Trophoblast cell (in vitro differentiated cells and primary cell): ENCODE results near the gene SLIRP.

Experiments used
- DNase-seq, 2 donors: peaks; one replicate each; pipeline ENCODE4 v3.0.0-alpha.2; 2016
- H2AFZ ChIP-seq: 2 replicates; pipeline ENCODE4 v1.6.1; 2013; ENCODE audit warnings: low read length, moderate library complexity, mild to moderate bottlenecking; ENCODE audit not compliant: insufficient read depth, poor library complexity
- H2AK5ac ChIP-seq: 2 replicates; pipeline ENCODE4 v1.6.1; 2013; ENCODE audit warnings: mild to moderate bottlenecking, low read length
- H2BK120ac ChIP-seq: 2 replicates; pipeline ENCODE4 v1.6.1; 2013; ENCODE audit warnings: low read length, mild to moderate bottlenecking, moderate library complexity; ENCODE audit not compliant: insufficient read depth, poor library complexity
- H2BK12ac ChIP-seq: 2 replicates; pipeline ENCODE4 v1.6.1; 2013; ENCODE audit warnings: mild to moderate bottlenecking, low read length, moderate library complexity
- H2BK5ac ChIP-seq: 2 replicates; pipeline ENCODE4 v1.6.1; 2013; ENCODE audit warnings: low read length, low read depth, moderate library complexity, mild to moderate bottlenecking; ENCODE audit not compliant: poor library complexity
- H3K14ac ChIP-seq: 2 replicates; pipeline ENCODE4 v1.6.1; 2013; ENCODE audit warnings: mild to moderate bottlenecking, low read length
- H3K18ac ChIP-seq: 2 replicates; pipeline ENCODE4 v1.6.1; 2013; ENCODE audit warnings: mild to moderate bottlenecking, low read length
- H3K23ac ChIP-seq: 2 replicates; pipeline ENCODE4 v1.6.1; 2013; ENCODE audit warnings: low read length
- H3K27ac ChIP-seq: 2 replicates; pipeline ENCODE4 v1.5.1; 2013; ENCODE audit warnings: low read depth, mild to moderate bottlenecking, inconsistent platforms, low read length, moderate library complexity
- H3K27me3 ChIP-seq: 2 replicates; pipeline ENCODE4 v1.6.1; 2013; ENCODE audit warnings: inconsistent platforms, mild to moderate bottlenecking, low read length, moderate library complexity; ENCODE audit not compliant: insufficient read depth
- H3K36me3 ChIP-seq, 2 experiments: 1 replicate in 1 of 2; 2 replicates in 1 of 2; pipeline ENCODE4 v1.6.1; 2013; ENCODE audit warnings: low read length in 2 of 2, mild to moderate bottlenecking in 2 of 2, moderate library complexity in 1 of 2; ENCODE audit not compliant: insufficient read depth in 2 of 2, control insufficient read depth in 1 of 2
- H3K4ac ChIP-seq: 2 replicates; pipeline ENCODE4 v1.6.1; 2013; ENCODE audit warnings: low read depth, mild to moderate bottlenecking, low read length, moderate library complexity
- H3K4me1 ChIP-seq, 2 experiments: 1 replicate in 1 of 2; 2 replicates in 1 of 2; pipeline ENCODE4 v1.6.1; 2013; ENCODE audit warnings: low read length in 2 of 2, mild to moderate bottlenecking in 2 of 2, moderate library complexity in 1 of 2; ENCODE audit not compliant: insufficient read depth in 2 of 2, control insufficient read depth in 1 of 2
- H3K4me2 ChIP-seq: 2 replicates; pipeline ENCODE4 v1.6.1; 2013; ENCODE audit warnings: inconsistent platforms, mild to moderate bottlenecking, low read length, moderate library complexity
- H3K4me3 ChIP-seq: 2 replicates; pipeline ENCODE4 v1.5.1; 2013; ENCODE audit warnings: mild to moderate bottlenecking, low read depth, low read length, inconsistent platforms
- H3K79me1 ChIP-seq: one replicate; pipeline ENCODE4 v1.6.1; 2013; ENCODE audit warnings: low read length
- H3K79me2 ChIP-seq: 2 replicates; pipeline ENCODE4 v1.6.1; 2013; ENCODE audit warnings: low read length, mild to moderate bottlenecking; ENCODE audit not compliant: control insufficient read depth, insufficient read depth, poor library complexity
- H3K9ac ChIP-seq: 2 replicates; pipeline ENCODE4 v1.6.1; 2013; ENCODE audit warnings: mild to moderate bottlenecking, low read length
- H3K9me3 ChIP-seq: 2 replicates; pipeline ENCODE4 v1.6.1; 2013; ENCODE audit warnings: low read depth, mild to moderate bottlenecking, control low read depth, inconsistent platforms, low read length; ENCODE audit not compliant: insufficient read depth
- H4K12ac ChIP-seq: 2 replicates; pipeline ENCODE4 v1.6.1; 2013; ENCODE audit warnings: low read depth, mild to moderate bottlenecking, low read length, moderate library complexity
- H4K8ac ChIP-seq: 2 replicates; pipeline ENCODE4 v1.6.1; 2013; ENCODE audit warnings: low read depth, mild to moderate bottlenecking, low read length, moderate library complexity
- H4K91ac ChIP-seq: one replicate; pipeline ENCODE4 v1.6.1; 2013; ENCODE audit warnings: low read depth, mild to moderate bottlenecking, low read length, moderate library complexity
- WGBS: extraction: QIAGEN DNeasy Blood & Tissue Kit; methylation state at CpG from one replicate; pipeline ENCODE4 v1.1.7; 2013; ENCODE audit warnings: missing lambda C conversion rate; ENCODE audit not compliant: insufficient read length, insufficient coverage; ENCODE audit errors: extremely low coverage; 5-methylcytosine and 5-hydroxymethylcytosine counted together

The SLIRP gene

DNA sequence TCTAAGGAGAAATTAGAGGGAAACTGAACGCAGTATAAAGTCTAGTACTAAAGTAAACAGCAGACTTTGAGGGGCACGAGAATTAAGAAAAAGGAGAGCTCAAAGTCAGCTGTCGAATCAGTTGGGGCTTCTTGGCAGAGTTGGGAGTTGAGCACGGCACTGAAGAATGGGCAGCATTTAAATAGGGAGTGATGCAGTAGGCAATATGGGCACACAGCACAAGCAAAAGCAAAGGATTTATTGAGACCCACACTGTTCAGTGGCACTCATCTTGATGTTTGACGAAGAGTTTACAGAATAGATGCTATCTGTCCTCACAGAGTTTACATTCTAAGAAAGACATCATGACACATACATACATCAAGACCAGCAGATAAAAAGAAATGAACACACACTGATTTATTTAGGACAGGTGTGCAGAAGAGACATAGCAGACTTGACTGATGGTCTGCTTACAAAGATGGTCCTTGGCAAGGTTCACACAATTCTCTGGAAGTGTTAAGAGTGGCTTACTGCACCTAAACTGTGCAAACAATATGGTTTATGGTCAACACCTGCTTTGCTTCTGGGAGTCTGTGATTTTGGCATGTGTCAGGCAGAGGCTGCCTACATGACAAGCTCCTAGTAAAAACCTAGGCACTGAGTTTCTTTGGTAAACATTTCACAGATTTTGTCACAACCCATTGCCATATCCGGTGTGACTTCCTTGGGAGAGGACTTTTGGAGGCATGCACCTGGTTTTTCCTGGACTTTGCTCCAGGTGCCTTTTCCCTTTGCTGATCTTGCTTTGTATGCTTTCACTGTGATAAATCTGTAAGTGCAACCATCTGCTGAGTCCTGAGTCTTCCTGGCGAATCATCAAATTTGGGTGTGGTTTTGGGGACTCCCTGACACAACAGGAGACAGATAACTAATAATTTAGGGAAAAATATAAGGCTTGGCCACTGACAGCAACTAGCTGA, 26.4 kb upstream of the SLIRP start:
- Histone ChIP-seq H3K14ac (no peak overlapping the region), H2BK12ac (no peak overlapping the region), H3K9me3 (no peaks in the 10 kb centered on the region), H3K4me1 (no peaks in the 10 kb centered on the region), H3K23ac (no peak overlapping the region), H4K8ac (no peak overlapping the region), H2BK5ac (no peak overlapping the region), H3K79me1 (no peaks in the 10 kb centered on the region), H3K27me3 (no peaks in the 10 kb centered on the region), H3K79me2 (no peaks in the 10 kb centered on the region), H2BK120ac (no peak overlapping the region), H2AFZ (no peak overlapping the region), H3K4me2 (no peak overlapping the region), H3K4ac (no peak overlapping the region), H3K9ac (no peak overlapping the region), H3K18ac (no peak overlapping the region), H3K36me3 (peaks cover 8 to 12% of the 10 kb centered on the region in 2 experiments), H3K27ac (no peak overlapping the region), H3K4me3 (no peak overlapping the region), H4K91ac (no peak overlapping the region), H4K12ac (no peak overlapping the region), H2AK5ac (no peak overlapping the region)
- no CpG with 5 or more reads among the region's 7 CpGs for WGBS
- no peak for DNase-seq

GRCh38 chr14:77682158-77682553, 25.7 kb upstream of the SLIRP start:
- no peak overlapping the region for H4K8ac ChIP-seq
- H3K18ac ChIP-seq, result no peak overlapping the region
- no peak overlapping the region for H2AK5ac ChIP-seq
- no peak overlapping the region for H3K9ac ChIP-seq
- no peak overlapping the region for H3K23ac ChIP-seq
- H3K79me1 ChIP-seq, result no peaks in the 10 kb centered on the region
- no peaks in the 10 kb centered on the region for H3K4me1 ChIP-seq
- WGBS, result no CpG with 5 or more reads among the region's 1 CpG
- no peak overlapping the region for H2BK120ac ChIP-seq
- no peak overlapping the region for H3K4me3 ChIP-seq
- no peak overlapping the region for H3K4ac ChIP-seq
- no peaks in the 10 kb centered on the region for H3K9me3 ChIP-seq
- no peaks in the 10 kb centered on the region for H3K79me2 ChIP-seq
- H2AFZ ChIP-seq, result no peak overlapping the region
- peaks cover 8 to 15% of the 10 kb centered on the region in 2 experiments for H3K36me3 ChIP-seq
- no peak overlapping the region for H2BK5ac ChIP-seq
- no peak overlapping the region for H3K4me2 ChIP-seq
- no peak overlapping the region for H4K12ac ChIP-seq
- no peak overlapping the region for H3K27ac ChIP-seq
- H3K14ac ChIP-seq, result no peak overlapping the region
- H2BK12ac ChIP-seq, result no peak overlapping the region
- DNase-seq, result no peak
- no peaks in the 10 kb centered on the region for H3K27me3 ChIP-seq
- H4K91ac ChIP-seq, result no peak overlapping the region

- Histone ChIP-seq H2BK12ac (no peak overlapping the region), H2AK5ac (no peak overlapping the region), H3K9ac (no peak overlapping the region), H3K9me3 (no peaks in the 10 kb centered on the region), H3K23ac (no peak overlapping the region), H3K4ac (no peak overlapping the region), H3K79me2 (no peaks in the 10 kb centered on the region), H2BK5ac (no peak overlapping the region), H2AFZ (no peak overlapping the region), H3K14ac (no peak overlapping the region), H2BK120ac (no peak overlapping the region), H3K18ac (no peak overlapping the region), H4K91ac (no peak overlapping the region), H3K4me3 (no peak overlapping the region), H3K4me1 (no peaks in the 10 kb centered on the region), H4K8ac (no peak overlapping the region), H3K27me3 (no peaks in the 10 kb centered on the region), H3K36me3 (peaks cover 5 to 8% of the 10 kb centered on the region in 2 experiments), H4K12ac (no peak overlapping the region), H3K27ac (no peak overlapping the region), H3K79me1 (no peaks in the 10 kb centered on the region), H3K4me2 (no peak overlapping the region)
- no CpG with 5 or more reads among the region's 2 CpGs for WGBS
- no peak for DNase-seq
Observed at GRCh38 chr14:77691259-77691658, 16.6 kb upstream of the SLIRP start.

- H3K9me3 ChIP-seq, result no peaks in the 10 kb centered on the region
- H2AFZ ChIP-seq, result peak overlapping the region; percentile 94
- H4K12ac ChIP-seq, result peak overlapping the region; percentile 72
- peak overlapping the region; percentile 62 for H3K14ac ChIP-seq
- peak overlapping the region; percentile 40 for H3K18ac ChIP-seq
- H3K27ac ChIP-seq, result no peak overlapping the region
- H4K91ac ChIP-seq, result peak overlapping the region; percentile 31
- no peak overlapping the region for H2BK5ac ChIP-seq
- H2BK12ac ChIP-seq, result no peak overlapping the region
- peak overlapping the region; percentile 99 for H3K4me3 ChIP-seq
- peaks cover 2 to 4% of the 10 kb centered on the region in 2 experiments for H3K4me1 ChIP-seq
- H2BK120ac ChIP-seq, result peak overlapping the region; percentile 5
- H3K79me2 ChIP-seq, result peaks cover 8% of the 10 kb centered on the region
- WGBS, result no CpG with 5 or more reads among the region's 14 CpGs
- H3K23ac ChIP-seq, result no peak overlapping the region
- peak overlapping the region; percentile 56 for H3K4ac ChIP-seq
- DNase-seq, result peak; percentile 10 to 49
- peak overlapping the region; percentile 97 for H4K8ac ChIP-seq
- H3K9ac ChIP-seq, result peak overlapping the region; percentile 92
- peak overlapping the region; percentile 97 for H3K4me2 ChIP-seq
- peaks cover 22 to 30% of the 10 kb centered on the region in 2 experiments for H3K36me3 ChIP-seq
- H3K79me1 ChIP-seq, result peaks cover 4% of the 10 kb centered on the region
- no peak overlapping the region for H2AK5ac ChIP-seq
- no peaks in the 10 kb centered on the region for H3K27me3 ChIP-seq
Observed at GRCh38 chr14:77707355-77707723, 564 bp upstream of the SLIRP start.
